Stimulated activated CD4-positive, alpha-beta T cell treated with anti-CD3 and anti-CD28 coated beads, Interleukin-2, amount 100 ng/mL, for 48 hours (primary cell): ENCODE measurements around the gene CROCC2.

Source experiments
- DNase-seq, 2 donors: peaks; one replicate each; pipeline ENCODE4 v3.0.0-alpha.2; 2020

Gene CROCC2

DNA sequence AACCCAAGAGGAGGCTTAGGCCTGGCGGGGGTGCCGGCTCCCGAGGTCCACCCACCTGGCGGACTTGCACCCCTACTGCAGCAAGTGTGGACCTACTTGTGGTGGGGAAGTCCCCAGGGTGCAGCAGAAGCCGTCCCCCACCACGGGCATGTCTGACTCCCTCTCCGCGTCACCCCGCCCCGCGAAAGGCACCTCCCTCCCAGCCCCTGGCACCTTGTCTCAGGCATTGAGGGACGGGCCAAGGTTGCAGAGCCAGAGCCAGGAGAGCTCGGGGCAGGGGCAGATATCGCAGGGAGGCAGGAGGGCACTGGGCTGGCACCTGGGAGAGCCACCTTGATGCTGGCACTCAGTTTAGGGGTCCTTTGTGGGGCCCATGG, 19.0 kb downstream of the CROCC2 start:
- DNase-seq, result no peak

DNA sequence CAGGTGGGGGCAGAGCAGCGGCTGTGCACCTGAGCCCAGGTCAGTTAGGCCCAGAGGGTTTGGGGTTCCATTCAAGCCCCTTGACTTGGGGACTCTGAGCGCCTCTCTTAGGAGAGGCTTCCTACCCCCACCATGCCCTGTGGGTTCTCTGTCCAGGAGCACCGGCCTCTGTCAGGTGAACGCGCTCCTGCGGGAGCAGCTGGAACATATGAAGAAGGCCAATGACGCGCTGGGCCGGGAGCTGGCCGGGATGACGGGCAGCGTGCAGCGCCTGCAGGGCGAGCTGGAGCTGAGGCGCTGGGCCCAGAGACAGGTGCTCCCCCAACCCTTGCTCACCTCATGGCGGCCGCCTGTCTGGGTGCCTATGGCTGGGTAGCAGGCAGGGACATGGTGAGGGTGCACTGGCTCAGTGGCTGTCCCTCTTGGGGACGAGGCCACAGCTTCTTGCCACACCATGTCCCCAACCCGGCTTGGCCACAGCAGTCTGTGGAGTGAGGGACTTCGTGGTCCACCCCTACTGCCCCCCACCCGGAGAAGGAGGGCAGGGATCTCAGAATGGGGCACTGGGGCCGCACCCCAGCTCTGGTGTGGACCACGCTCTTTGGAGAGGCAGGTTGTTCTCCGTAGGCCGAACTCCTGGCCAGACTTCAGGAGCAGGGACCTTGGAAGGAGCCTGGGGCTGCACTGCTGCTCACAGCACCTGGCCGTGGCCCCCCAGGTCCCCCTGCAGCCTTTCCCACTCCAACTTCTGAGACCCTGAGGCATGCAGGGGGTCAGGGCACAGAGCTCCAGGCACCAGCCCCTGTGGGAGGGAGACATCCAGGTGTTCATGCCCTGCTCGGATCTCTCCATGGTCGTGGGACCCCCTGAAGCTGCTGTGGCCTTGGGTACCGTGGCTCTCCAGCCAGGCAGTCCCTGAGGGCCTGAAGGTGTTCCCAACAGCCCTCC, 19.7 kb downstream of the CROCC2 start:
- DNase-seq, result no peak

DNA sequence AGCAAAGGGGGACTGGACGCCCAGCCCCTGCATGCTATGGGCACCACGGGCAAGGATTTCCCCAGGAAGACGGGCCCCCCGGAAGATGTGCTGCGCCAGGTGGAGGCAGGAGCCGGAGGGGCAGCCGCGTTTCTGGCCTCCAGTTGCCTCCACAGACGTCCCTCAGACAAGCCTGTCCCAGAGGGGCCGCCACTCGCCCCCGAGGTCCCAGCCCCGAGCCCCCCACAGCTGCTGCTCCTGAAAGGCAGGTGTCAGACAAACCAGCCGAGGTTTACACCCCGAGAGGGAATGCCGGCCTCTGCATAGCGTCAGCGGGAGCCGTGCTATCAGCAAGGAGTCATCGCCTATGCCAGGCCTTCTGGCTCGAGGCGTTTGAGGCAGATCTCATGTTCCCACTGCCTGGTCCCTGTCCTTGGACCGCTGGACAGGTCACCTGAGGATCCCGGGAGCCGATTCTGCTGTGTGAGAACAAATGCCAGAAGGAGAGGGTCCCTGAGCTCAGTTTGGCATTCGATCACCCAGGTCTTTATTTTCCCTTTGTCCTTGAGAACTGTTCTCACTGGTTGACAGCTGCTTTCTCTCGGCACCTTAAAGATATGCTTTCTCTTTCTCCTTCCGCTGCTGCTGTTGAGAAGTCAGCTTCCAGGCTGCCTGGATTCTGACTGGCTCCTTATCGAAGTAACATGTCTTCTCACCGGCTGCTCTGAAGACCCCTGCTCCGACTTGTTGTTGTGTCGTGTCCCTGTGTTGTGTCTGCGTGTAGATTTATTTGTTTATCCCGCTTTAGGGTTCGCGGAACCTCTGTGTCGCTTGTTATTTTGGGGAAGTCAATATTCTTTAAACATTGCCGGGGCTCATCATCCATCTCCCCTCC, 20.6 kb downstream of the CROCC2 start:
- no peak for DNase-seq

DNA sequence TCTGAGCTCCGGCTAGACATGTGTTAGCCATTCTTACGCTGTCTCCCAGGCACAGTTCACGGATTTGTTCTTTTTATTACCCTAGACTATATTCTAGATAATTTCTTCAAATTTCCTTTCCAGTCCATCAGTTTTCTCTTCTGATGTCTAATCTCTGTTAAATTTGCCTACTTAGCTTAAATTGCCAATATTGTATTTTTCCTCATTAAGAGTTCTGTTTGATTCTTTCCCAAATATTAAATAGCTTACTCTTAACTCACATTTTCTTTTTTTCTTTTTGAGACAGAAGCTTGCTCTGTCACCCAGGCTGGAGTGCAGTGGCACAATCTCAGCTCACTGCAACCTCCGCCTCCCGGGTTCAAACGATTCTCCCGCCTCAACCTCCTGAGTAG, 21.2 kb downstream of the CROCC2 start:
- no peak for DNase-seq

DNA sequence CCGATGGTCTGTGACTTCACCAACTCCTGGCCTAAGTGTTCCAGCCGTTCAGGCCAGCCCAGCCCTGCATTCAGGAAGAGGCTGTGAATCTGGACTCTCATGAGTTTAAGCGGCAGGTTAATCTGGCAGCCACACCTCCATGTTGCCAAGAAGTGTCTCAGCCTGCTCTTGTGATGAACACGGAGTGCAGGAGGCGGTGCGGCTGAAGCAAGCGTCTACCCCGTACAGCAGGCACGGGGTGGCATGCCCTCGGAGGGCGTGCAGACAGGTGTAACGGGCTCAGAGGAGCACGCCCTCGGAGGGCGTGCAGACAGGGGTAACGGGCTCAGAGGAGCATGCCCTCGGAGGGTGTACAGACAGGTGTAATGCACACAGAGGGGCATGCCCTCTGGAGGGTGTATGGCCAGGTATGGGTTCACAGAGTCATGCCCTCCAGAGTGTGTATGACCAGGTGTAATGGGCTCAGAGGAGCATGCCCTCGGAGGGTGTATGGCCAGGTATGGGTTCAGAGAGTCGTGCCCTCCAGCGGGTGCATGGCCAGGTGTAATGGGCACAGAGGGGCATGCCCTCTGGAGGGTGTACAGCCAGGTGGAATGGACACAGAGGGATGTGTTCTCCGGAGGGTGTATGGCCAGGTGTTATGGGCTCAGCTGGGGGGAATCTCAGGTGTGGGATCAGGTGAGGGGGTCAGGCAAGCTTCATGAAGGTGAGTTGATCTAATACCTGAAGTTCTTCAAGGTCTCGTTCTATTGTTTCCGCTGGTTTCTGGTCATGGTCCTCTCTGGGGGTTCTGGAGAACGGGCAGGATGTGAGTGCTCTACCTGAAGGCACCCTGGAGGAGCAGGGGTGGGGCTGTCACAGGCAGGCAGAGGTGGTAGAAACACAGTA, 22.6 kb downstream of the CROCC2 start:
- no peak for DNase-seq

DNA sequence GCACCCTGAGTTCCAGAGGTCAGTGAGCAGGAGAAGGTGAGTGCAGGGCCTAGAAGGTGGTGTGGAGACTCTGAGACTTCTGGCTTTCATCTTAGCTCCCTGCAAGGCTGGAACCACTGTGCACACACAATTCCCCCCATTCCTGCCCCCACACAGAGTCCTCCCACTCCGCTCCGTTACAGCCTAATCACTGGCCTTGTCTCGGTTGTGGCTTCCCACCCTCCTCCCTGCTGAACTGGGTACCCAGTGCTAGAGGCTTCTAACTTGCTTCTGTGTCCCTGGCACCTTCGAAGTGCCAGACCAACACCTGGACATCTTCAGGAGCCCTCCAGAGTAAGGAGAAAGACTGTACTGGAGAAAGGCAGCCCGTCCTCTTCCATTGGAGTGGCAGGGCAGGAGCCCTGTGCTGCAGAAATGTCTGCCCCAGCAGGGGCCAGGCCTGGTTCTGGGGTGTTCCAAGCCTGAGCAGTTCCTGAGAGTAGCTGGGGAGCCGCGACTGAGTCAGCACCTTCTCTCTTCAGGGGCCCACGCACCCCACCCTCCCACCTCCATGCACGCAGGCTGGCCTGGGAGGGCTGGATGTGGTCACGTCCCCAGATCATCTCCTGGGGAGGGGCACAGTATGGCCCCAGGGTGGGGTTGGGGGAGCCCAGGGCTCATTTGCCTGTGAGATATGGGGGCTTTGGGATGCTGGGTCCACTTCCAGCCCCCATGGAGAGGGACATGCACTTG, 23.4 kb downstream of the CROCC2 start:
- DNase-seq, result no peak

DNA sequence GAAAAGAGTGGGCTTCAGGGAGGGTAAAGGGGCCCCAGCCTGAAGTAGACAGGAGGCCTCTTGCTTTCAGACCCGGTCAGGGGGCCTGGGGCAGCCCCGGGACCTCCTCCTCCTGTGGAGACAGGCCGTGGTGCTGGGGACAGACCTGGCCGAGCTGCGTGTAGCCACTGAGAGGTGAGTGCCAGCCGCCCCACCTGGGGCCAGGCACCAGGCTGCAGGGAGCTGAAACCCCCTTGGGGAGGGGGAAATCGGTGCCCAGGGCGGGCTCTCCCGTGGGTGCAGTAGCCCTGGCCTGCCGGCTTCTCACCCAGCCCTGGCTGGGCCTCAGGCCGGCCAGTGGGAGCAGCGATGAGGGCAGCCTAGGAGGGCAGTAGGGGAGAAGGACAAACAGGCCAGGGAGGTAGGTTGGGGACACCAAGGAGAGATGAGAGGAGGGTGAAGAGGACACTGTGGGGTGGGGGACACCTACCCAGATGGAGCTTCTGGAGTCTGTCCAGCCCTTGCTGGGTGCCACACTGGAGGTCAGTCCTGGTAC, 24.0 kb downstream of the CROCC2 start:
- DNase-seq, result no peak

DNA sequence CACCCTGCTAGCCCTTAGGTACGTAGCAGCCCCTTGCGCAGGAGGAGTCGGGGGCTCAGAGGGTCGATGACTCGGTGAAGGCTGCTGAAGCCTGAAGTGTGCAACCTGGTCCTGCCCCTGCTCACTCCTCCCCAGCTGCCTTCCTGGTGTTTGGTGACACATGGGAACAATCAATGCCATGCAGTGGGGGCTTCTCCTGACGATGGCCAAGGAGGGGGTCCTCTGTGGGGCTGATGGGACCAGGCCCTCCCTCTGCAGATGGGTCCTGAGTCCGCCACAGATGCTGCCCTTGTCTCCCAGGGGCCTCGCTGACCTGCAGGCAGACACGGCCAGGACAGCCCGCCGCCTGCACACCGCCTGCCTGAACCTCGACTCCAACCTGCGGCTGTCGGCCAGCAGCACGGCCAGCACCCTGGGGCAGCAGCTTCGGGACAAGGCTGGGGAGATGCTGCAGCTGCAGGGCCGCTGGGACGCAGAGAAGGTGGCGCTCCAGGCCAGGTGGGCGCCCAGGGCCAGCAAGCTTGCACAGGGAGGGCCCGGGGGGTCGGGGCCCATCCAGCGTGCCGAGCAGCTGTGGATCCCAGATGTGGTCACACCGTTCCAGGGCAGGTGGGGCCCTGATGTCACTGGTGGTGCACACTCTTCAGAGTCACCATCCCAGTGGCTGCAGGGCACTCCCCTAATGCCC, 24.6 kb downstream of the CROCC2 start:
- DNase-seq, result no peak

DNA sequence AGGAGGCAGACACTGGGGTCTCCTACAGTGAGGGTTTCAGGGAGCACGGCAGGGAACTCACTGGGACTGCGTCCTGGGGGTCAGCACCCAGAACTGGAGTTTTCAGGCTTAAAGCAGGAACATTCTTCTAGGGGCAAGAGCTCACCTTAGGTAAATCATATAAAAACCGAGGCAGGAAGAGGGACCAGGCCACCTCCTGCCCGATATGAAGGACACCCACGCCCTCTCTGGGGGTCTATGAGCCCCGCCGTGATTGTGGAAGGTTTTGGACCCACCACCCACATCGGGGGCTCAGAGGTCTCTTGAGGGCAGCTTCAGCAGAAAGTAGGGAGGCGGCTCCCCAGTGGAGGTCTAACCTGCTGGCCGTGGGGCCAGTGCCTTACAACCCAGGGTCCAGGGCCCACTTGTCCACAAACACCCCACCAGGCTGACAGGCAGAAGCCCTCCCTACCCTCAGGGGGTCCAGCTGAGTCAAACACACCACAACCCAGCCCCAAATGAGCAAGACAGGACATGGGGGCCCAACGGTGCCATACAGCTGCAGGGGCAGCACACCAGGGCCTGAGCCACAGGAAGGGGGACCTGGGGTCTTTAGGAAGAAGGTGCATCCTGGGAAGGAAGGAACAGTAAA, 25.3 kb downstream of the CROCC2 start:
- DNase-seq, result no peak

DNA sequence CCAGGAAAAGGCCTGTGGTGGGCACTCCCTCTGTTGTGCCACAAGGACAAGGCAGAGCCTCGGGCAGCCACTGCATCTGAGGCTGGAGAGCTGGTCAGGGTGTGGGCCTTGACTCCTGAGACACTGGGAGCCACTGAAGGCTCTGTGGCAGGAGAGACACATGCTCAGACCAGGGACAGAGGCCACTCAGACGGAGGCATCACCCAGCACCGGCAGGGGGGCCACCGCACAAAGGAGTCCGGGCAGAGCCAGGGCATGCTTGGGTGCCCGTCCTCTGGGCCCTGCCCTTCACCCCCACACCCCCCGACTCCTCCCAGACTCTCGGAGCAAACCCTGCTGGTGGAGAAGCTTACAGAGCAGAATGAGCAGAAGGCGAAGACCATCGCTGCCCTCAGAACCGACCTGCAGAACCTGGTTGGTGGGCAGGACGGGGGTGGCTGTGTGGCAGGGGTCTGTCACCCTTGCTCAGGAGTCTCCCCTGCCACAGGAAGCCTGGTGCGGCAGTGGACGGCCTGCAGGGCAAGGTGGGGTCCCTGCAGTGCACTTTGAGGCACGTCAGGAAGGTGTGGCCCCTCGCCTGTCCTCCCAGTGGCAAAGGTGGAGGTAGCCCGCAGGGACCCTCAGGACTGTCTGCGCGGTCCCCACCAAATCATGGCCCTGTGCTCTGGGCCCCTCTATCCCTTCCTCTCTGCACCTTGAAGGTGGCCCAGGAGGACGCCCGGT, 26.0 kb downstream of the CROCC2 start:
- no peak for DNase-seq

DNA sequence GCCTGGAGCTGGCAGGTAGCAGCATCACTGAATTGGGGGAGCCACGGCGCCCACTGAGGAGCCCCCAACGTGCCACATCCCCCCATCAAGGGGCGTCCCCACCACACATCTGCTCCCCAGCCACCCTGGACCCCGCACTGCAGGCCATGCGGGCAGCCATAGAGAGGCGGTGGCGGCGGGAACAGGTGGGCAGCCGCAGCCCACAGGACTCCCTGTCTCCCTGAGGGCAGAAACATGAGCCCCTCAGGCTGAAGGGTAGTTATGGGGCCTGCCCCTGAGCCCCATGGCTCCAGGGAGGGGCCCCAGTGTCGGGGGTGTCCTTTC, 26.6 kb downstream of the CROCC2 start:
- no peak for DNase-seq

DNA sequence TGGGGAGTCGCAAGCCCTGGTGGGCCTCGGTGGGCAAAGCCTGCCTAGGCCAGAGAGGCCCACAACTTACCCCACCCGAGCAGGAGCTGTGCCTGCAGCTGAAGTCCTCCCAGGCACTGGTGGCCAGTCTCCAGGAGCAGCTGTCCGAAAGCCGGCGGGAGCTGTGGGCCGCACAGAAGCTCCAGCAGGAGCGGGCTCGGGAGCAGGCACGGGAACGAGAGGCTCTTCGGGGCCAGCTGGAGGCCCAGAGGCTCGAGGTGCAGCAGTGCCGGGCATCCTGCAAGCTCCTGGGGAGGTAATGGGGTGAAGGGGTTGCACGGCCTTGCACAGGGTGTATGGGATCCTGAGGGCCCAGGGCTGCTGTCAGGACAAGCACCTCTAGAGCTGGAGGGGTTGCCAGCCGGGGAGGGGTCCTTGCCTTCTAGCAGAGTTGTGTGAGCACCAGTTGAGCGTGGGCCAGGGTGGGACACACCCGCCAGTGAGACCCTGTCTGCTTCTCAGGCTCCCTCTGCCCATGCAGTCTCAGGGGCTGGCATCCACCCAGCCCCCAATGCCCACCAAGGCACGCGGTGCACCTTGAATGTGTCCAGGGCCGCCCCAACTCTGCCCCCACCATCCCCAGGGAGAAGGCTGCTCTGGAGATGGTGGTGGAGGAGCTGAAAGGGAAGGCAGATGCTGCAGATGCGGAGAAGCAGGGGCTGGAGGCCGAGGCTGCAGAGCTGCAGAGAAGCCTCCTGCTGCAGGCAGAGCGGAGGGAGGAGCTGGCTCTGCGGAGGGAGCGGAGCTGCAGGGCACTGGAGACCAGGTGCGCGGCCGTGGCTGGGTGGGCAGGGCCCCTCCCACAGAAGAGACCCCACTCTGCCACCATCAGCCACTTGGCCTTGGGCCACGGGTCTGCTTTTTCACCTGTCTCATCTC, 27.2 kb downstream of the CROCC2 start:
- DNase-seq, result no peak

DNA sequence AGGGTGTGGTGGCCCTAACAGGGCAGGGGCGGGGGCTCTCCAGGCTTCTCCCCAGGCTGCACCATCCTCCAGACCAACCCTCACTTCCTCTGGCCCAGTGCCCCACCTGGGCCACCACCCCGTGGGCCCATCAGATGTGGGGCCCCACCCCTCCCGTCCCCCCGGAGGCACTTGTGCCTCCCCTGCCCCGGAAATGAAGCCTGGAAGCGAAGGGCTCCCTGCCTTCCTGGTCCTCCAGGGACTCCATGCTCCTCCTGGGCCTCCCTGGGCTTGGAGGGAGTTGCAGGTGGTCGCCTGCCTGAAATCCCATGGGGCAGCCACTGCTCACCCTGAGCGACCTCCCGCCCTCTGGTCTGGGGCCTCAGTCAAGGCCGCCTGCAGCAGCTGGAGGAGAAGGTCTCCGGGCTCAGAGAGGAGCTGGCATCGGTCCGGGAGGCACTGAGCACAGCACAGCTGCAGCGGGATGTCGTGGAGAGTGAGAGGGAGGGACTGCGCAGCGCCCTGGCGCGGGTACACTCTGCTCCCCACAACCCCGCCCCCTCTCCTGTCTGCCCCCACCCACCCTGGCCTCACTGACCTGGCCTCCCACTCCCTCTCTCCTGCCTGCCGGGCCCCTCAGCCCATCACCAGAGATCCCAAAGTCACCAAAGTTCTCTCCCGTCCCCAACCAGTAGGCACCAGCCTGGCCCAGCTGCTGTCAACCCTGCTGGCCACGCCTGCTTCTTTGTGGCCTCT, 28.0 kb downstream of the CROCC2 start:
- no peak for DNase-seq

DNA sequence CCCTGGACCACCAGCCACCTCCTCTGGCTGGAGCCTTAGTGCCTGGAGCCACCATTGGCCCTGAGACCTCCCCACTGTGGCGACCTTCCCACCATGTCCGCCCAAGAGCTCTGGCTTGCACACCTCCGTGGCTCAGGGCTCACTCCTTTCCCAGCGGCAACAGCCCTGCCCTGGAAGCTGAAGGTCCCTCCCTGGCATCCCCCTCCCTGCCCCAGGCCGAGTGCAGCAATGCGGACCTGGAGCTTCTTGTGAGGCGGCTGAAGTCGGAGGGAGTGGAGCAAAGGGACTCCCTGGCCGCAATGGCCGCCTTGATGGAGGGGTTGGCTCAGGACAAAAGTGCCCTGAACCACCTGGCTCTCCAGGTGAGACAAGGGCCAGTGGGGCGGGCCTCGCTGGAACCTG, 28.6 kb downstream of the CROCC2 start:
- no peak for DNase-seq

DNA sequence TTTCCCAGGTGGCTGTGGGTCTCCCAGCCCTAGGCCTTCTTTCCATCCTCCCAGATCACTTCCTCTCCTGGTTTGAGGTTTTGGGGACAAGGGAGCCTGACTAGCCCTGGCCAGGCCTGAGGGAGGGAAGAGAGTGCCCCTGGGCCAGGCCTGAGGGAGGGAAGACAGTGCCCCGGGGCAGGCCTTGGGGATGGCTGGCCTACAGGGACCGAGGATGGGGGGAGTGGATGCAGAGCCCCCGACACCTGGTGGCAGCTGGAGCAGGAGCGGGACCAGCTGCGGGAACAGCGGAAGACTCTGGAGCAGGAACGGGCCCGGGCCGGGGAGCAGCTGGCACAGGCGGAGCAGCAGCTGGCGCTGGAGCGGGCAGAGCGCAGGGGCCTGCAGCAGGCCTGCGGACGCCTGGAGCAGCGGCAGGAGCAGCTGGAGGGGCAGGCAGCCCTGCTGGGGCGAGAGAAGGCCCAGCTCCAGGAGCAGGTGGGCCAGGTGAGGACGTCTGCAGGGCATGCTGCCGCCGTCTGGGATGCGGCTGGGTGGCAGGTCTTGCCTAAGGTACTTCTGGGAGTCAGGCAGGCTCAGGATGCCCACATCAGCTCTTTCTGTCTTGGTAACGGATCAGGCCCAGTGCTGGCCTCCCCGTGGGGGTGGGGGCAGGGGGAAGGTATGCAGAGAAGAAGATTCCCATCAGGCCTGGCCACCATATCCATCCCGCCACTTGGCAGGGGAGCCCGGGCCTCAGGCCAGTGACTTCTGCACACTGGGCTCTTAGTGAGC, 29.2 kb downstream of the CROCC2 start:
- no peak for DNase-seq

DNA sequence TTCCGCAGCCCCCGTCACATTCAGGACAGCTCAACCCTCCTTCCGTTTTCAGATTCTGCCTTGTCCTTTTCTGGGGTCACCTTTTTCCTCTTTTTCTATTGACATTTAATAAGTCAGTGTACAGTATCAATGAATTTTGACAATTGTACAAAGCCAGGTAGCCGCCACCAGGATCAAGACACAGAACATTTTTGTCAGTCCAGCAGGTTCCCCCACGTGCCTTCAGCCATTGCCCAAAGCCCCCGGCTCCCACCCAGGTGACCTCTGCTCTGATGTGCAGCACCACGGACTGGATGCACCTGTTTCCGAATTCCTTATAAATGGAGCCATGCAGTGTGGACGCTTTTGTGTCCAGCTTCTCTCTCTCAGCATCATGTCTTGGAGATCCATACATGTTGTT, 30.0 kb downstream of the CROCC2 start:
- no peak for DNase-seq

DNA sequence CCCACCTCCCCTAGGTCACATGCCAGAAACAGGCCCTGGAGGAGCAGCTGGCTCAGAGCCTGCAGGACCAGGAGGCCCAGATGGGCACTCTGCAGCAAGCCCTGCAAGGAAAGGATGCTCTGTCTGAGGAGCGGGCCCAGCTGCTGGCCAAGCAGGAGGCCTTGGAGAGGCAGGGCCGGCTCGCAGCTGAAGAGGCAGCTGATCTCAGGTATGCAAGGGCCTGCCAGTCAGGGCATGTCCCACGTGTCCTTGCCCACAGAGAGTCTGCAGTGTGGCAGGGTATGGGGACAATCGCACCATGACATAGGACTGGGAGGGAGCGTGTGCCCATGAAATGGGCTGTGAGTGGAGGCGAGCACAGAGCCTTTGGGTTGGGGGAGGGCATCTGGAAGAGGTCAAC, 39.9 kb downstream of the CROCC2 start:
- DNase-seq, result no peak

DNA sequence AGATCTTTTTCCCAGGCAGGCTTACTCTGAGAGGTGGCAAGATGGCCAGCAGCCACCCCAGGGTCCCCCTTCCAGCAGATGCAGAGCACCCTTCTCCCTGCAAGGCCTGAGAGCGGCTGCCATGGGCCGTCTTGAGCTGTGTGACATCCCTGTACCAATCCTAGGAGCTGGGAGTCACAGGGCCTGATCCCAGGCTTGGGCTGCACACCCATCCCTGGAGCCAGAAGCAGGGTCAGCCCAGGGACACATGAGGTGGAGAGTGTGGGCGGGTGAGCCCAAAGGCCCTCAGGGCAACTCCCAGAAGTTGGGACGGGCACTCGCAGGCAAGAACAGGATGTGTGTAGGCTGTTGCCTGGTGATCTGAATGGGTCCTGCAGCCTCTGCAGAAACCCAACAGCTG, 40.5 kb downstream of the CROCC2 start:
- DNase-seq, result no peak
